Breast epithelium (tissue), 3 donors: Measurements from ENCODE around the gene TRMT11.

Experiments
- POLR2A ChIP-seq: fragments of 450-650 bp; IDR thresholded peaks from one replicate; pipeline ENCODE4 v1.6.1; 2016; ENCODE audit warnings: antibody characterized with exemption, mild to moderate bottlenecking, moderate library complexity
- POLR2AphosphoS5 ChIP-seq, 3 donors: sonication (generic); formaldehyde crosslinking; IDR thresholded peaks; one replicate each; pipeline ENCODE4 v1.6.1; 2017; ENCODE audit warnings: antibody characterized with exemption in 3 of 3
- TF ChIP-seq, protein P1 (sequence below), 3 donors: fragments of 450-650 bp; IDR thresholded peaks; one replicate each; pipeline ENCODE4 v1.5.1; 2016 to 2017; ENCODE audit warnings: antibody characterized with exemption in 3 of 3, mild to moderate bottlenecking in 3 of 3, moderate library complexity in 3 of 3

DNA sequence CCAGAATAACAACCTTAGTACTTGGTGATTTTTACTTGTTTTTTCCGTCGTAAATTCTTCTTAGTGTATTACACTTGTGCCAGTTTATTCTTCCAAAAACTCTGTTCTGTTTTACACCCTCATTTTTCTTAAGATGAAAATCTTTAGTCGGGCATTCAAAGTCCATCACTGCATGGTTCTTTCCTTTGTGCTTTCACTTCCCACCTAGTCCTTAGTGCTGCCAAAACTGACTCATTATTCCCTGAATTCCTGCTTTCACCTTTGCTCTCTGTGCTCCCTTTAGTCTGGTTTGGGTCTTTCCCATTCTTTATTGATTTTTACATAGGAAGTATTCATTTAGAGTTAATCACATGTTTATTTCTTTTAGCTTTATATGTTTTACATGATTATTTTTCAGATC lies 3.3 kb downstream of the TRMT11 start:
- TF ChIP-seq, protein P1, sequence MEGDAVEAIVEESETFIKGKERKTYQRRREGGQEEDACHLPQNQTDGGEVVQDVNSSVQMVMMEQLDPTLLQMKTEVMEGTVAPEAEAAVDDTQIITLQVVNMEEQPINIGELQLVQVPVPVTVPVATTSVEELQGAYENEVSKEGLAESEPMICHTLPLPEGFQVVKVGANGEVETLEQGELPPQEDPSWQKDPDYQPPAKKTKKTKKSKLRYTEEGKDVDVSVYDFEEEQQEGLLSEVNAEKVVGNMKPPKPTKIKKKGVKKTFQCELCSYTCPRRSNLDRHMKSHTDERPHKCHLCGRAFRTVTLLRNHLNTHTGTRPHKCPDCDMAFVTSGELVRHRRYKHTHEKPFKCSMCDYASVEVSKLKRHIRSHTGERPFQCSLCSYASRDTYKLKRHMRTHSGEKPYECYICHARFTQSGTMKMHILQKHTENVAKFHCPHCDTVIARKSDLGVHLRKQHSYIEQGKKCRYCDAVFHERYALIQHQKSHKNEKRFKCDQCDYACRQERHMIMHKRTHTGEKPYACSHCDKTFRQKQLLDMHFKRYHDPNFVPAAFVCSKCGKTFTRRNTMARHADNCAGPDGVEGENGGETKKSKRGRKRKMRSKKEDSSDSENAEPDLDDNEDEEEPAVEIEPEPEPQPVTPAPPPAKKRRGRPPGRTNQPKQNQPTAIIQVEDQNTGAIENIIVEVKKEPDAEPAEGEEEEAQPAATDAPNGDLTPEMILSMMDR (IDR thresholded peaks at IDR 0.05), result no peak
- TF ChIP-seq POLR2AphosphoS5 (IDR thresholded peaks at IDR 0.05) (no peak), POLR2A (no peak)
